ENCODE measurements around the gene TTLL11. TPM values are rescaled to one million over a fixed set of nuclear protein-coding genes. Genes with fewer than 3 reads are reported as not detected.

Gene TTLL11
- polyA plus RNA-seq, 1 donor (not counting 4 experiments of a cell fraction or from before 2014, with no cell fraction given): 8.0 TPM

DNA sequence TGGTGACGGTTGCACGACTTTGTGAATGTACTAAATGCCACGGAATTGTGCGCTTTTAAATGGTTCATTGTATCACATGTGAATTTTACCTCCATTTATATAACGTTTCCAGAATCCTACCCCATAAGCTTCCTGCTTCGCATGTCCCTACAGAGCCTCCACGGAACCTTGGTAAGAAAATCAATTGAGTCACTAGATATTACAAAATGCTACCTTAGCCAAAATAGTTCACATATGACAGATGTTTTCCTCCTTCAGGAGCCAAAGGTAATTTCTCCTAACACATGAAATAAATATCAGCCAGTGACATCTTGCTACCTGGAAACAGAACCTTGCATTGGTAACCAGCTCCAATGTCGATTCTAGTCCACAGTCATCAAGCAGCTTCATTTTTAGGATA, 125.1 kb downstream of the TTLL11 start:
- H3K27ac ChIP-seq (ENCODE audit: control insufficient read depth, insufficient read depth, low read length): no peak overlapping the region
- H3K9me1 ChIP-seq (ENCODE audit: control insufficient read depth, extremely low read depth, insufficient read depth, low read length): no peaks in the 10 kb centered on the region
- FAIRE-seq (no peak), DNase-seq (ENCODE audit: low read depth, low spot score) (no peak)
- peaks cover 2% of the 10 kb centered on the region for H3K79me2 ChIP-seq (ENCODE audit: control insufficient read depth, insufficient read depth, low read length)
- H3K4me2 ChIP-seq (ENCODE audit: control insufficient read depth, extremely low read depth, insufficient read depth, low read depth, low read length): no peak overlapping the region
- peaks cover 28% of the 10 kb centered on the region for H3K4me1 ChIP-seq (ENCODE audit: control insufficient read depth, extremely low read depth, insufficient read depth, low read length)
- H3K36me3 ChIP-seq (ENCODE audit: control insufficient read depth in 2 of 2, extremely low read depth in 1 of 2, insufficient read depth in 2 of 2, low read length in 2 of 2): no peaks in the 10 kb centered on the region
- dilution Hi-C loops (cut with MboI; ENCODE audit: extremely low pct_ligation_motif_present, low sequenced_read_pairs): no loop called here
- H3K9me3 ChIP-seq (ENCODE audit: control insufficient read depth, low read depth, low read length): no peaks in the 10 kb centered on the region
- no peak overlapping the region for H2AFZ ChIP-seq (ENCODE audit: control insufficient read depth, low read length)
- no peak overlapping the region for H3K9ac ChIP-seq (ENCODE audit: control insufficient read depth, extremely low read depth, insufficient read depth, low read length)
- no peaks in the 10 kb centered on the region for H3K27me3 ChIP-seq (ENCODE audit: control insufficient read depth, extremely low read depth, insufficient read depth, low read length)
- H4K20me1 ChIP-seq (ENCODE audit: control insufficient read depth, extremely low read depth, insufficient read depth, low read length): no peaks in the 10 kb centered on the region
- TF ChIP-seq, protein P1, sequence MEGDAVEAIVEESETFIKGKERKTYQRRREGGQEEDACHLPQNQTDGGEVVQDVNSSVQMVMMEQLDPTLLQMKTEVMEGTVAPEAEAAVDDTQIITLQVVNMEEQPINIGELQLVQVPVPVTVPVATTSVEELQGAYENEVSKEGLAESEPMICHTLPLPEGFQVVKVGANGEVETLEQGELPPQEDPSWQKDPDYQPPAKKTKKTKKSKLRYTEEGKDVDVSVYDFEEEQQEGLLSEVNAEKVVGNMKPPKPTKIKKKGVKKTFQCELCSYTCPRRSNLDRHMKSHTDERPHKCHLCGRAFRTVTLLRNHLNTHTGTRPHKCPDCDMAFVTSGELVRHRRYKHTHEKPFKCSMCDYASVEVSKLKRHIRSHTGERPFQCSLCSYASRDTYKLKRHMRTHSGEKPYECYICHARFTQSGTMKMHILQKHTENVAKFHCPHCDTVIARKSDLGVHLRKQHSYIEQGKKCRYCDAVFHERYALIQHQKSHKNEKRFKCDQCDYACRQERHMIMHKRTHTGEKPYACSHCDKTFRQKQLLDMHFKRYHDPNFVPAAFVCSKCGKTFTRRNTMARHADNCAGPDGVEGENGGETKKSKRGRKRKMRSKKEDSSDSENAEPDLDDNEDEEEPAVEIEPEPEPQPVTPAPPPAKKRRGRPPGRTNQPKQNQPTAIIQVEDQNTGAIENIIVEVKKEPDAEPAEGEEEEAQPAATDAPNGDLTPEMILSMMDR (optimal IDR thresholded peaks at IDR 0.05 in 1 of 3, IDR thresholded peaks at IDR 0.05 in 1 of 3, conservative IDR thresholded peaks at IDR 0.05 in 1 of 3; ENCODE audit: extremely low read depth in 1 of 3, insufficient read depth in 2 of 3, low read length in 3 of 3): no peak
- TF ChIP-seq EZH2 (IDR thresholded peaks at IDR 0.05; ENCODE audit: low read length): no peak
- H3K4me3 ChIP-seq (ENCODE audit: control insufficient read depth in 2 of 3, extremely low read depth in 1 of 3, insufficient read depth in 2 of 3, low read depth in 1 of 3, low read length in 3 of 3): no peak overlapping the region

GRCh38 chr9:121966706-121967105, 126.4 kb downstream of the TTLL11 start:
- Histone ChIP-seq H3K79me2 (ENCODE audit: control insufficient read depth, insufficient read depth, low read length) (peaks cover 15% of the 10 kb centered on the region), H3K27ac (ENCODE audit: control insufficient read depth, insufficient read depth, low read length) (no peak overlapping the region), H3K36me3 (ENCODE audit: control insufficient read depth in 2 of 2, extremely low read depth in 1 of 2, insufficient read depth in 2 of 2, low read length in 2 of 2) (no peaks in the 10 kb centered on the region), H3K27me3 (ENCODE audit: control insufficient read depth, extremely low read depth, insufficient read depth, low read length) (no peaks in the 10 kb centered on the region), H3K9me3 (ENCODE audit: control insufficient read depth, low read depth, low read length) (no peaks in the 10 kb centered on the region), H3K4me3 (ENCODE audit: control insufficient read depth in 2 of 3, extremely low read depth in 1 of 3, insufficient read depth in 2 of 3, low read depth in 1 of 3, low read length in 3 of 3) (no peak overlapping the region), H3K4me1 (ENCODE audit: control insufficient read depth, extremely low read depth, insufficient read depth, low read length) (peaks cover 21% of the 10 kb centered on the region), H3K9ac (ENCODE audit: control insufficient read depth, extremely low read depth, insufficient read depth, low read length) (no peak overlapping the region), H2AFZ (ENCODE audit: control insufficient read depth, low read length) (no peak overlapping the region), H3K9me1 (ENCODE audit: control insufficient read depth, extremely low read depth, insufficient read depth, low read length) (no peaks in the 10 kb centered on the region), H4K20me1 (ENCODE audit: control insufficient read depth, extremely low read depth, insufficient read depth, low read length) (no peaks in the 10 kb centered on the region), H3K4me2 (ENCODE audit: control insufficient read depth, extremely low read depth, insufficient read depth, low read depth, low read length) (no peak overlapping the region)
- TF ChIP-seq EZH2 (IDR thresholded peaks at IDR 0.05; ENCODE audit: low read length): no peak
- TF ChIP-seq, protein P1 (optimal IDR thresholded peaks at IDR 0.05 in 1 of 3, IDR thresholded peaks at IDR 0.05 in 1 of 3, conservative IDR thresholded peaks at IDR 0.05 in 1 of 3; ENCODE audit: extremely low read depth in 1 of 3, insufficient read depth in 2 of 3, low read length in 3 of 3): no peak
- DNase-seq (ENCODE audit: low read depth, low spot score): no peak
- peak; percentile 34 for FAIRE-seq
- dilution Hi-C loops (cut with MboI; ENCODE audit: extremely low pct_ligation_motif_present, low sequenced_read_pairs): no loop called here

Measured in keratinocyte (primary cell).